ENCODE results near the gene BMERB1. TPM values are rescaled to one million over a fixed set of nuclear protein-coding genes. Genes with fewer than 3 reads are reported as not detected.

The BMERB1 gene
- total and polyA plus RNA-seq, 7 donors = 26.6 to 133 (median 41.3) TPM

DNA sequence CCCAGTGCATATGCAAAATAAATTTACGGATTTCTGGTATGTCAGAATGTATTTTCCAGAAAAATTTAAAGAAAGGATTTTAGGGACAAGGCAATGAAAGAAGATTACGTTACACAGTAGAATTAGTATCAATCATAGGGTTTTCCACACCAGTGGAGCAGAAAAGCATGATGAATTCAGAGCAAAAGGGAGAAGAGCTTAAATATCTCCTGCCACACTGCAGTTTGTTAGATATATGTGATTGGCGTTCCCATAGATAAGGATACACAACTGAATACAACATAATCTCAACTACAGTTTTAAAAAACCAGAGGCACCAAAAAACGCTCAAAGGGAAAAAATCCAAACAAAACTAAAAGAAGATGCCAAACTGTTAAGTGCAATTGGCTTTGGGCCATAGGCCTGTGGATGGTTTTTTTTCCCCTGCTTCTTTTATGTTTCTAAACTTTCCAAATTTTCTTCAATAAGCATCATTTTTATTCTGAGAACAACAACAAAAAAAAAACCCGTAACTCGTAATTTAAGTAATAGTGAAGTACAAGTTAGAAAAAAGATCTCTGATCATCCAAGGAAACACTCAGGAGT, 186.3 kb downstream of the BMERB1 start:
- no peak for DNase-seq
- H3K27ac ChIP-seq = peak overlapping the region; percentile 76
- no peak for TF ChIP-seq CTCF (IDR thresholded peaks at IDR 0.05)
- 79 to 91% (median 80%) methylated on average over 6 of the region's 6 CpGs for WGBS, 3 donors
- H3K9me3 ChIP-seq = no peaks in the 10 kb centered on the region
- peaks cover 28 to 98% of the 10 kb centered on the region in 2 donors for H3K36me3 ChIP-seq (ENCODE audit: insufficient read depth in 1 of 2, low read depth in 1 of 2)
- H3K27me3 ChIP-seq (ENCODE audit: insufficient read depth in 3 of 3, low read length in 2 of 3) = no peaks in the 10 kb centered on the region
- ATAC-seq = no peak
- H3K4me3 ChIP-seq = no peak overlapping the region
- H3K4me1 ChIP-seq = peaks cover 31% of the 10 kb centered on the region
- intact Hi-C loops (cut with DNase I) = no loop called here

DNA sequence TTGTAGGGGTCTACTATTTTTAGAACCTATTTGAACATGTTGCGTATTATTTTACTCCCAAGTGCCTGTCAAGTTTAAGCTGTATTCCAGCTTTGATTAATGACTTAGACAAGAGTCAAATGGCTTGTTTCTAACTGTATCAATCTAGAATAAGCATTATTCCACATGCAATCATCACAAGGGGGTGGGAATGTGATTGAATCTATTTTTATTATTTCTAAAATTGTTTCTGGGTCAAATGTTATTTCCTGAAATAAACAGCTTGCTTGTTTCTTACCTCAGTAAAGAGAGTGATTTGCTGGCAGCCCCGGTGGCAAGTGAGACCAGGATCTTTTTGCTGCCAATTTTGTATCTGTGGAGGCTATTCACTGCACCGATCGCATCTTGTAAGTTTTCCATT, 187.1 kb downstream of the BMERB1 start:
- ATAC-seq (peak in 3 of 4 donors; percentile 40 to 81 (median 57)), DNase-seq (no peak)
- Histone ChIP-seq H3K27ac (peak overlapping the region; percentile 76), H3K9me3 (no peaks in the 10 kb centered on the region), H3K36me3 (ENCODE audit: insufficient read depth in 1 of 2, low read depth in 1 of 2) (peaks cover 27 to 98% of the 10 kb centered on the region in 2 donors), H3K4me1 (peaks cover 24% of the 10 kb centered on the region), H3K4me3 (no peak overlapping the region), H3K27me3 (ENCODE audit: insufficient read depth in 3 of 3, low read length in 2 of 3) (no peaks in the 10 kb centered on the region)
- TF ChIP-seq CTCF (IDR thresholded peaks at IDR 0.05) = no peak
- intact Hi-C loops (cut with DNase I) = no loop called here
- 20 to 33% (median 31%) methylated on average over 4 of the region's 4 CpGs for WGBS, 3 donors

GRCh38 chr16:15621889-15622288, 187.5 kb downstream of the BMERB1 start:
- ATAC-seq (peak; percentile 50 to 79 (median 72)), DNase-seq (no peak)
- WGBS, 3 donors = 56 to 62% (median 61%) methylated on average over 8 of the region's 8 CpGs
- H3K27me3 ChIP-seq (ENCODE audit: insufficient read depth in 3 of 3, low read length in 2 of 3) = no peaks in the 10 kb centered on the region
- no peak overlapping the region for H3K4me3 ChIP-seq
- intact Hi-C loops (cut with DNase I) = no loop called here
- peaks cover 25 to 95% of the 10 kb centered on the region in 2 donors for H3K36me3 ChIP-seq (ENCODE audit: insufficient read depth in 1 of 2, low read depth in 1 of 2)
- no peaks in the 10 kb centered on the region for H3K9me3 ChIP-seq
- no peak for TF ChIP-seq CTCF (IDR thresholded peaks at IDR 0.05)
- H3K4me1 ChIP-seq = peaks cover 23% of the 10 kb centered on the region
- H3K27ac ChIP-seq = peak overlapping the region; percentile 76

- Histone ChIP-seq H3K9me3 (no peaks in the 10 kb centered on the region), H3K36me3 (ENCODE audit: insufficient read depth in 1 of 2, low read depth in 1 of 2) (peaks cover 21 to 88% of the 10 kb centered on the region in 2 donors), H3K27me3 (ENCODE audit: insufficient read depth in 3 of 3, low read length in 2 of 3) (no peaks in the 10 kb centered on the region), H3K4me3 (no peak overlapping the region), H3K27ac (no peak overlapping the region), H3K4me1 (no peaks in the 10 kb centered on the region)
- DNase-seq (no peak), ATAC-seq (no peak)
- intact Hi-C loops (cut with DNase I) = no loop called here
- no peak for TF ChIP-seq CTCF (IDR thresholded peaks at IDR 0.05)
- 98 to 100% (median 100%) methylated on average over 2 of the region's 2 CpGs for WGBS, 3 donors
These were observed 197.5 kb downstream of the BMERB1 start for GRCh38 chr16:15631730-15632409.
